ENCODE data around the gene RALGAPA2. TPM values are rescaled to one million over a fixed set of nuclear protein-coding genes. Genes with fewer than 3 reads are reported as not detected.

Gene RALGAPA2
- total RNA-seq, 1 experiment from 2014 or later, result 10.8 TPM

DNA sequence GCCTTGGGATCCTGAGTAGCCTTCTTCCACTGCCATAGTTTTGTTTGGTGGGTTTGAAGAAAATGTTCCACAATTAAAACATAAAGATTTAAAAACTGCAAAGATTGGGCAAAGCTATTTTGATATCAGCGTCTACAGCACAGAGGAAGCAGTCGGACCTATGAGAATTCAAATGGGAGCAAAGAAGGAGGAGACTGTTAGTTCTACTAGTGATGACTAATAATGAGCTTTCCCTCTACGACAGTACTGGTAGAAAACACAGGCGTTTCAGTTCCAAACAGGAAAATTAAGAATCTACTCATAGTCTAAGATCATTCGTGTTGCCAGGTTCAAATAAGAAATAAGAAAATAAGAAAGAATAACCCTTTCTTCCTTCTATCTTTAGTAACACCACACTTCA is 223.4 kb downstream of the RALGAPA2 start:
- no peak overlapping the region for H3K4me3 ChIP-seq (replicated peaks in 1 of 2; ENCODE audit: low read depth in 1 of 2, low read length in 2 of 2)
- ATAC-seq (no peak), DNase-seq (ENCODE audit: low read depth, low spot score) (no peak)
- no peaks in the 10 kb centered on the region for H3K4me1 ChIP-seq (ENCODE audit: control insufficient read depth in 1 of 2, insufficient read depth in 2 of 2, low read length in 2 of 2)
- no peaks in the 10 kb centered on the region for H4K20me1 ChIP-seq (ENCODE audit: insufficient read depth)
- H3K36me3 ChIP-seq (ENCODE audit: control insufficient read depth in 1 of 2, insufficient read depth in 2 of 2, low read length in 2 of 2), result no peaks in the 10 kb centered on the region
- no peaks in the 10 kb centered on the region for H3K79me2 ChIP-seq (ENCODE audit: insufficient read depth, low read length)
- ChIA-PET CTCF (no interaction called here), RAD21 (ENCODE audit: low non-redundant PET in 1 of 2, low total read pairs in 2 of 2, uncharacterized antibody in 2 of 2, unreplicated experiment in 2 of 2) (no interaction called here), POLR2A (no interaction called here)
- no peaks in the 10 kb centered on the region for H3K9me2 ChIP-seq (ENCODE audit: insufficient read depth)
- no peak overlapping the region for H3K9ac ChIP-seq (ENCODE audit: low read length)
- H3K9me3 ChIP-seq (ENCODE audit: control insufficient read depth in 1 of 2, insufficient read depth in 1 of 2, low read depth in 1 of 2, low read length in 2 of 2), result no peaks in the 10 kb centered on the region
- H3K27me3 ChIP-seq (ENCODE audit: insufficient read depth, low read length), result no peaks in the 10 kb centered on the region
- no peak overlapping the region for H3K4me2 ChIP-seq (ENCODE audit: low read length)
- H3K27ac ChIP-seq (ENCODE audit: low read depth, low read length), result no peak overlapping the region
- no peak for TF ChIP-seq POLR2A (IDR thresholded peaks at IDR 0.05; ENCODE audit: borderline replicate concordance, extremely low read depth, insufficient read depth, insufficient read length)
- TF ChIP-seq SIN3A (IDR thresholded peaks at IDR 0.05; ENCODE audit: low read depth), result no peak
- no peak for TF ChIP-seq REST (IDR thresholded peaks at IDR 0.05; ENCODE audit: low read depth)
- TF ChIP-seq ZFX (IDR thresholded peaks at IDR 0.05), result no peak
- TF ChIP-seq ZBTB33 (IDR thresholded peaks at IDR 0.05; ENCODE audit: extremely low read depth, insufficient replicate concordance, low read length), result no peak
- TF ChIP-seq CEBPB (IDR thresholded peaks at IDR 0.05; ENCODE audit: low read depth), result no peak
- no peak for TF ChIP-seq POLR2AphosphoS5 (IDR thresholded peaks at IDR 0.05; ENCODE audit: low read depth, low read length)
- no peak for TF ChIP-seq EGR1 (IDR thresholded peaks at IDR 0.05; ENCODE audit: low read depth)
- TF ChIP-seq TCF7L2 (IDR thresholded peaks at IDR 0.05; ENCODE audit: borderline replicate concordance, extremely low read depth, insufficient read depth, insufficient read length), result no peak
- no peak for TF ChIP-seq ELF1 (IDR thresholded peaks at IDR 0.05; ENCODE audit: borderline replicate concordance, low read depth)
- TF ChIP-seq ATF3 (IDR thresholded peaks at IDR 0.05), result no peak
- intact Hi-C loops (cut with micrococcal nuclease), result no loop called here
- no TSS peak for BruUV-seq (replicated peaks)
- no peak overlapping the region for H2AFZ ChIP-seq (ENCODE audit: low read depth, low read length, poor library complexity, severe bottlenecking)

Measured in HCT116 (cell line).